Measurements from ENCODE around the gene XPNPEP3.
"Not testable (repeated sequence)": the region's sequence is repeated elsewhere in the genome, so short reads cannot be mapped to it uniquely, and the experiment has no call there.

Gene XPNPEP3

DNA sequence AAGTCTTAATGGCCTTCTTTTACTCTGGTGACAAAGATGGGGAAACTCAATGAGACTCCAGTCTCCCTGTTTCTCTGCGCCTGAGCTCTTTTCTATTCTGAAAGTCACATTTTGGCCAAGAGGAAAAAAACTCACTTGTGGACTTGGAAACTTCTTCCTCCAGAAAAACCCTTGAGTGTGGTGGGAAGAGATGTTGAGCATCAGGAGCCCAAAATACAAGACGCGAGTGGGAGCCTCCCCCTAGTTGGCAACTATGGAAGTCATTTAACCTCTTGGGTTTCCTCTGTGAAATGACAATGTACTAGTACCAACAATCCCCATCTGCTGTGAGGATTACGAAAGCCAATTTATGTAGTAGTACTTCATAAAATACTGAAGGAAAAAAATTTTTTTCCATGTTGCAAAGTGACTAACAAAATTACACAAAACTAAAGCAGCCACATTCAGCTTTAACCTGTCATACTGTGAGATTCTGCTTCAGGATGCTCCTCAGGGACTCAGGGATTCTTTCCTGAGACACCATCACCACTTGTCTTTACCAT lies 37.3 kb upstream of the XPNPEP3 start:
- DNase-seq (ENCODE audit: extremely low read depth, low read depth): no peak
- no peak for TF ChIP-seq CTCF (IDR thresholded peaks at IDR 0.05; ENCODE audit: low read depth, low read length)

DNA sequence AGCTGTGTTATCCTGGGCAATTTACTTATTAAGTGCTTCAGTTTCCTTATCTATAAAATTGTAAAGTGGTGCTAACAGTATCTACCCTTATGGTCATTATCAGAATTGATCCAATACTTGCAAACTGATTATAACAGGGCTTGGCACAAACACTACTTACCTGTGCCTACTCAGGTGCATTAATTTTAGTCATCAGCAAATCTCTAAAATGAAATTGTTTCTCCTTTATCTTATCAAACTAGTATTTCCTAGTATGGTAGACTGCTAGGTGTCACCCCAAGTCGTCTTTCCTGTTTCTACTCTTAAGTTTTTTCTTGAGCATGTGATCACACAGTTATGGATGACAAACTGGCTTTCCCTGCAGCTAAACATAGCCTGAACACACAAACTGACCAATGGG lies 33.5 kb upstream of the XPNPEP3 start:
- no peak for DNase-seq (ENCODE audit: extremely low read depth, low read depth)
- TF ChIP-seq CTCF (IDR thresholded peaks at IDR 0.05; ENCODE audit: low read depth, low read length): no peak

DNA sequence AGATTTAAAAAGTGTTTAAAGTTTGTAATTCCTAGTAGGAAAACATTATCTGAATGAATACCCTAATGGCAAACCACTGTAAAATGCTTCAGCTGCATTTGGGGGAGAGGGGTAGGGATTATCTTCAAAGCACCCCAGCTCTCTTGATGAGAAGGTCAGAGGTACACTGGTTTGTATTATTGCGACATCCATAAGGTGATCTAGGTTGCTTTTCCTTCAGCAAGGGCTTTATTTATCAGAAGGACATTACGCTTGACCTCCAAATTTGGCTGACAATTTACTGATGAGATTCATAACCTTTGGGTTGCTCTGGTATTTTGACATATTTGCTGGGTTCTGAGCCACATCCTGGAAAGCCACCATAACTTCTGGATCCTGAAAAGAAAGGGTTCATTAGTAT lies 30.7 kb upstream of the XPNPEP3 start:
- not testable (repeated sequence) for DNase-seq (ENCODE audit: extremely low read depth, low read depth)

- DNase-seq (ENCODE audit: extremely low read depth, low read depth): no peak
- no peak for TF ChIP-seq CTCF (IDR thresholded peaks at IDR 0.05; ENCODE audit: low read depth, low read length)
These were observed 29.8 kb upstream of the XPNPEP3 start for GRCh38 chr22:40826984-40827741.

- DNase-seq (ENCODE audit: extremely low read depth, low read depth): no peak
- no peak for TF ChIP-seq CTCF (IDR thresholded peaks at IDR 0.05; ENCODE audit: low read depth, low read length)
These were observed 27.8 kb upstream of the XPNPEP3 start for GRCh38 chr22:40829131-40829530.

GRCh38 chr22:40834619-40835018 lies 22.3 kb upstream of the XPNPEP3 start:
- TF ChIP-seq CTCF (IDR thresholded peaks at IDR 0.05; ENCODE audit: low read depth, low read length): no peak
- DNase-seq (ENCODE audit: extremely low read depth, low read depth): no peak

DNA sequence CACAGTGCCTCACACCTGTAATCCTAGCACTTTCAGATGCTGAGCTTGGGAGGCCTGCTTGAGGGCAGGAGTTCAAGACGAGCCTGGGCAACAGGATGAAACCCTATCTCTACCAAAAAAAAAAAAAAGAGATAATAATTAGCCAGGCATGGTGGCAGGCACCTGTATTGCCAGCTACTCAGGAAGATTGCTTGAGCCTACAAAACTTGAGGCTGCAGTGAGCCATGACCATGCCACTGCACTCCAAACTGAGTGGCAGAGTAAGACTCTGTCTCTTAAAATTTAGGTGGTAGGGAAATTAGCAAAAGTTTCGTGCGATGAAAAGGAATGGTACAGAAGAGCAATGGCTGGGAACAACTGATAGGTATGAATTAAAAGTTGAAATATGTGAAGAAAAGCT lies 18.5 kb upstream of the XPNPEP3 start:
- no peak for DNase-seq (ENCODE audit: extremely low read depth, low read depth)
- TF ChIP-seq CTCF (IDR thresholded peaks at IDR 0.05; ENCODE audit: low read depth, low read length): no peak

GRCh38 chr22:40844951-40845350 lies 12.0 kb upstream of the XPNPEP3 start:
- TF ChIP-seq CTCF (IDR thresholded peaks at IDR 0.05; ENCODE audit: low read depth, low read length): no peak
- DNase-seq (ENCODE audit: extremely low read depth, low read depth): no peak

- not testable (repeated sequence) for DNase-seq (ENCODE audit: extremely low read depth, low read depth)
These were observed 11.1 kb upstream of the XPNPEP3 start for GRCh38 chr22:40845816-40846215.

Measured in AG09319 (cell line).